ENCODE results near the gene FLNC. TPM values are rescaled to one million over a fixed set of nuclear protein-coding genes. Genes with fewer than 3 reads are reported as not detected.

Gene FLNC
- total and polyA plus RNA-seq, 2 of the 13 experiments (the other 11 are each of a cell fraction or from before 2014, with no cell fraction given), result 0.02 TPM; not detected in 1

DNA sequence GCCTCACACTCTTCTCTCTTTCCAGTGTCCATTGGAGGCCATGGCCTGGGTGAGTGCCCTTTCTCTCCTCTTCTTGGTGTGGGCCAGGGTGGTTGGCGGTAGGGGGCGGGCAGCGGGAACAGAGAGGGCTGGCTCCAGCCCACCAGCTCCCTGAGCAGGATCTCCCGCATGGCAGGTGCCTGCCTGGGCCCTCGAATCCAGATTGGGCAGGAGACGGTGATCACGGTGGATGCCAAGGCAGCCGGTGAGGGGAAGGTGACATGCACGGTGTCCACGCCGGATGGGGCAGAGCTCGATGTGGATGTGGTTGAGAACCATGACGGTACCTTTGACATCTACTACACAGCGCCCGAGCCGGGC is 18.9 kb downstream of the FLNC start (continued):
- TF ChIP-seq KLF12 (CRISPR knock-in tag; IDR thresholded peaks at IDR 0.05; ENCODE audit: borderline replicate concordance) (no peak), NR2F2 (IDR thresholded peaks at IDR 0.05; ENCODE audit: borderline replicate concordance, low read depth) (no peak), GPN1 (CRISPR knock-in tag; IDR thresholded peaks at IDR 0.05; ENCODE audit: borderline replicate concordance) (no peak), ZNF776 (CRISPR knock-in tag; IDR thresholded peaks at IDR 0.05) (no peak)

DNA sequence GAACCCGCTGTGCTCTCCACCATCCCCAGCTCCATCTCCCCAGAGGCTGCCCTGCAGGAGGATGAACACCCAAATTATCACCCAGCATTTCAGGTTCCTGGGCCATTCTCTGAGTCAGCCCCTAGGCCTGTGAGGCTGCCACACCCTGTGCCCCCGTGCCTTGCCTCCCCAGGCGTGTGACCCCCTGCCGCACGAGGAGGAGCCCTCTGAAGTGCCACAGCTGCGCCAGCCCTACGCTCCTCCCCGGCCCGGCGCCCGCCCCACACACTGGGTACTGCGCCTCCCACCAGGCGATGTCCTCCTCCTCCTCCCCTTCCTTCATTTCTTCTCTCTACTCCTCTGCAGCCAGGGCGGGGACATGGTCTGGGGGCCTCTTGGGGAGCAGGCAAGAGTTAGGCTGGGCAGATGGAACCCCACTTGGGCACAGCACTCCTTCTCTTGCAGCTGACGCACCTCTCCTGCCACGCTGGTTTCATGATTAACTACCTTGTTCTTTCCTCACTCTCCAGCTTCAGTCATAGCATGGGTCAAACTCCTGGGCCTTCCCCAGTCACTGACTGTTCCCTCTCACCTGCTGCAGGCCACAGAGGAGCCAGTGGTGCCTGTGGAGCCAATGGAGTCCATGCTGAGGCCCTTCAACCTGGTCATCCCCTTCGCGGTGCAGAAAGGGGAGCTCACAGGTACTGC is 19.7 kb downstream of the FLNC start:
- no peak for FAIRE-seq
- Histone ChIP-seq H3K9ac (ENCODE audit: insufficient read depth, low read depth, low read length) (no peak overlapping the region), H4K20me1 (ENCODE audit: insufficient read depth, low read length) (no peaks in the 10 kb centered on the region), H3K4me3 (replicated peaks in 1 of 3; ENCODE audit: insufficient read depth in 1 of 3, low read depth in 2 of 3, low read length in 3 of 3) (no peak overlapping the region), H3K27me3 (ENCODE audit: control insufficient read depth in 1 of 2, insufficient read depth in 2 of 2, low read length in 2 of 2) (peaks cover 13 to 47% of the 10 kb centered on the region in 2 experiments; a peak in 4 of 5 replicates), H3K79me2 (ENCODE audit: insufficient read depth, low read length) (no peaks in the 10 kb centered on the region), H3K27ac (ENCODE audit: extremely low read length, insufficient read depth, low read length) (no peak overlapping the region), H2AFZ (ENCODE audit: low read length) (no peak overlapping the region), H3K4me1 (ENCODE audit: insufficient read depth, low read length) (0 out of 2 replicates have a peak, but pooled peaks cover under 1% of the 10 kb centered on the region), H3K4me2 (ENCODE audit: low read depth, low read length) (no peak overlapping the region), H3K36me3 (replicated peaks in 1 of 2; ENCODE audit: control insufficient read depth in 1 of 2, insufficient read depth in 2 of 2, low read length in 2 of 2) (no peaks in the 10 kb centered on the region), H3K9me3 (ENCODE audit: low read length) (no peaks in the 10 kb centered on the region)
- CTCF ChIA-PET (ENCODE audit: low intra/inter-chr PET ratio, low total read pairs), result no interaction called here
- WGBS (ENCODE audit: low lambda C conversion rate), result 48% methylated on average over 17 of the region's 18 CpGs
- TF ChIP-seq NAIF1 (CRISPR knock-in tag; IDR thresholded peaks at IDR 0.05; ENCODE audit: borderline replicate concordance), result no peak
- TF ChIP-seq ZNF10 (CRISPR knock-in tag; IDR thresholded peaks at IDR 0.05; ENCODE audit: borderline replicate concordance, low read depth), result no peak
- TF ChIP-seq KLF13 (CRISPR knock-in tag; IDR thresholded peaks at IDR 0.05), result no peak
- no peak for TF ChIP-seq NFIB (CRISPR knock-in tag; IDR thresholded peaks at IDR 0.05; ENCODE audit: borderline replicate concordance)
- no peak for TF ChIP-seq FOSL1 (CRISPR knock-in tag; IDR thresholded peaks at IDR 0.05; ENCODE audit: borderline replicate concordance)
- no peak for TF ChIP-seq ZFP36 (IDR thresholded peaks at IDR 0.05; ENCODE audit: borderline replicate concordance, low read depth, low read length, partially characterized antibody)
- POLR2A ChIA-PET, result no interaction called here
- intact Hi-C loops (cut with micrococcal nuclease; ENCODE audit: unreplicated experiment), result no loop called here
- in situ Hi-C loops (cut with HindIII; ENCODE audit: extremely low pct_ligation_motif_present, low pct_unique_long_range_greater_than_20kb), result no loop called here
- BruUV-seq (replicated peaks), result no TSS peak
- ATAC-seq, result peak; percentile 17; the same call in 2 of the 3 replicates
- DNase-seq (ENCODE audit: low spot score), result no peak
